ENCODE results near the gene FERMT3.

Gene FERMT3

GRCh38 chr11:64251016-64251752 is 44.7 kb downstream of the FERMT3 start, which contains the start of gene PLCB3:
PLCB3 (plus strand) TSS chr11:64251530; CDS start chr11:64251650, 120 bp downstream.
- peak; percentile 70 for DNase-seq

GRCh38 chr11:64251753-64252002 is 45.2 kb downstream of the FERMT3 start:
- DNase-seq, result peak; percentile 28

DNA sequence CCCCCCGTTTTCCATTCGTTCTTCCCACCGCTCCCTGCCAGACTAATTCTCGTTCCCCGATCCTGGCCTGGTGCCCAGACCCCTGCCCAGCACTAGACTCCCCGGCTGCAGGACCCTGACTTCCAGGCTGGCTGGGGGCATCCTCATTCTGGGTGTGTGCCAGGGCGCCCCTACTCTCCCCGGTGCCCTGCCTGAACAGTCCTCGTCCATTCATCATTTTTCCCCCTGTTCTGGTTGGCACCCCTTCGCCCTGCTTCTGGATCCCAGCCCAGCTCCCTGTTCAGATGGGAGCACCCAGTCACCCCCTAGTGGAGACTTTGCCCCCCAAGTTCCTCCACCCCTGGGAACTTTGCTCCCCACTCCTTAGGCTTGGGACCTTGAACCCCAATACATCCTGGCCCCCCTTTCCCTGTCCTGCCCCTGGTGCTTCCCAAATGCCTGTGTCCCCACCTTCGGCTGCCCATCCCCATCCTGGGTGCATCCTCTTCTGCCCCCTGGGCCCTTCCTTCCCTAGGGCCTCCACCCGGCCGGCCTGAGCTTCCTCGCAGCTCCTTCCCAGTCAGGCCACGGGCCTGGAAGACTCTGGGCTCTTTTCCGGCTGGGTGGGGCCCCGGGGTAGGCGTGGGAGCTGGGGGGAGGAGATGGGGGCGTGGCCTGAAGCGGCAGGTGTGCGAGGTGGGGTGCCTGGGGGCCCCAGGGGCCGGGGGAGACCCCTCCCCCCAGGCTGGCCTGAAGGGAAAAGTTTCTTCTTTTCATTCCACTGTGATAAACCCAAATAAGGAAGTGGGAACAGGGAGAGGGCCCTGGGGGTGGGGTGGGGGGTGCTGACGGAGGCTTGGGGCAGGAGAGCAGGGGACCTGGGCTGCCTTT is 45.7 kb downstream of the FERMT3 start:
- DNase-seq, result peak; percentile 48

DNA sequence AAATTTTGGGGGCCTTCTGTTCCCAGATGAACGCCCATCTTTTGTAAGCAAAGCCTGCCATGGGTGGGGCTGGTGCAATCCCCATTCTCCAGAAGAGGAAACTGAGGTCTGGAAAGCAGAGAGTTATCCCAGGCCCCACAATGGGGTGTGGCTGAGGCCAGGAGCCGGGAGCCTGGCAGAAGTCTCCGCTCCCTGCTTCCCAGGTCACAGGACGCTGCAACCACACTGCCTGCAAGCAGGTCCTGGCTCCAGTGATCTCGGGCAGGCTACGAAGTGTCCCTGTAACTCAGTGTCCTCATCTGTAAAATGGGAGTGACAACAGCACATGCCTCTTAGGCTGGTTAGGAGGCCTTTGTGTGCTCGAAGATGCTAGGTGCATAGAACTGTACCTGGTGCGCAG is 46.5 kb downstream of the FERMT3 start:
- no peak for DNase-seq

GRCh38 chr11:64253481-64253880 is 47.0 kb downstream of the FERMT3 start:
- DNase-seq, result no peak

DNA sequence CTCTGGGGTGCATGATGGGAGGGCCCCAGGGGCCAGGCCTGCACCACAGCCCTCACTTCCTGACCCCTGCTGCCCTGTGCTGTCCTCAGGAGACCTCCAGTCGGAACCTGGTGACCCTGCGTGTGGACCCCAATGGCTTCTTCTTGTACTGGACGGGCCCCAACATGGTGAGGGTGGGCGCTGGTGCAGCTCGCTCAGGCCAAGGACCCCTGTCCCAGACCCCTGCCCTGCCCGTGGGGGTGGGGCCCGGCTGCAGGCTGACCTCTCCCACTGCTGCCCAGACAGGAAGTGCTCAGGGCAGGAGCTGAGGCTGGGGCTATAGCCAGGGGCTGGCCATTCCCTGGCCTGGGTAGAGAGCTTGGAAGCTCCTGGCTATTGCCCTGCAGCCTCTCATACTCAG is 47.8 kb downstream of the FERMT3 start:
- DNase-seq, result no peak

DNA sequence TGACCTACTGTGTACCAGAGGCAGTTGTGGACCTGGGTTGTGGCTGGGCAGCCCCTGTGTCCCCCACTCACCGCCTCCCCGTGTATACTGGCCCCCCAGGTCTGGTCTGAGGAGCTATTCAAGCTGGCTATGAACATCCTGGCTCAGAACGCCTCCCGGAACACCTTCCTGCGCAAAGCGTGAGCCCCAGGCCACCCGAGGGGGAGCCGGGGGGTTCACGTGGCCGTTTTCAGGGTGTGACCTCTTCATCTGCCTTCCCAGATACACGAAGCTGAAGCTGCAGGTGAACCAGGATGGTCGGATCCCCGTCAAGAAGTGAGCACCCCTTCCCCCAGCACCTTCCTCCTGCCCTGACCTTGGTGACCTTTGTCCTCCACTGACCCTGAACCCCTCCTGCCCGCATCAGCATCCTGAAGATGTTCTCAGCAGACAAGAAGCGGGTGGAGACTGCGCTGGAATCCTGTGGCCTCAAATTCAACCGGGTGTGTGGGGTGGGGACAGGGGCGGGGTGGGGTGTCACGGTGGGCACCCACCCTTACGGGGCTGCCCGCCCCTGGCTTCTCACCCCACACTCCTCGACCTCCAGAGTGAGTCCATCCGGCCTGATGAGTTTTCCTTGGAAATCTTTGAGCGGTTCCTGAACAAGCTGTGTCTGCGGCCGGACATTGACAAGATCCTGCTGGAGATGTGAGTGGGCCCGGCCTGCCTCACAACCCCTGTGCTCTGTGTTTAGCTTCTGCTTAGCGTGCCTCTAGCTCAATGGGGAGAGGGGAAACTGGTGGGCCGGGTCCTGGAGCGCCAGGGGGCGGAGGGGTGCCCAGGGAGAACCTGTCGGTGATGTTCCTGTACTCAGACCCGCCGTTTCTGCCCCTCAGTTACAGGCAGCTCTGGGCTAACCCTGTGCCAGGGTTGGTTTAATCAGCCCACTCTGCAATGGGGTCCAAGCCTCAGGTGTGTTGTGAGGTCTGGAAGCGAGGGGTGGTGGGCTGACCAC is 48.9 kb downstream of the FERMT3 start:
- no peak for DNase-seq

DNA sequence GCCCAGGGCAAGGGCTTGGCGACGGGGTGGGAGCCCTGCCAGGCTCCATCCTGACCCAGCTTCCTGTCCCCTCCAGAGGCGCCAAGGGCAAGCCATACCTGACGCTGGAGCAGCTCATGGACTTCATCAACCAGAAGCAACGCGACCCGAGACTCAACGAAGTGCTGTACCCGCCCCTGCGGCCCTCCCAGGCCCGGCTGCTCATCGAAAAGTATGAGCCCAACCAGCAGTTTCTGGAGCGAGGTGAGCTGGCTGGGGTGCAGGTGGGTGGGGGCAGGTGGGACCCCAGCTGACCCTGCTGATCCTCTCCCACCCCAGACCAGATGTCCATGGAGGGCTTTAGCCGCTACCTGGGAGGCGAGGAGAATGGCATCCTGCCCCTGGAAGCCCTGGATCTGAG is 49.8 kb downstream of the FERMT3 start:
- no peak for DNase-seq

DNA sequence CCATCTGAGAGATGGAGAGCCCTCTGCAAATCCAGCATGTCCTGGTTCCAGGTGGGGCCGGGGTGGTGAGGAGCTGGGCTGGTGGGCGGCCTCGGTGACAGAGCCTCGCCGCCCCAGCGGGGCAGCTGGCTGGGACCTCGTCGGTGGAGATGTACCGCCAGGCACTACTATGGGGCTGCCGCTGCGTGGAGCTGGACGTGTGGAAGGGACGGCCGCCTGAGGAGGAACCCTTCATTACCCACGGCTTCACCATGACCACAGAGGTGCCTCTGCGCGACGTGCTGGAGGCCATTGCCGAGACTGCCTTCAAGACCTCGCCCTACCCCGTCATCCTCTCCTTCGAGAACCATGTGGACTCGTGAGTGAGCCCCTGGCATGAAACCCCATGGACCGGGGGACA is 51.8 kb downstream of the FERMT3 start:
- no peak for DNase-seq

DNA sequence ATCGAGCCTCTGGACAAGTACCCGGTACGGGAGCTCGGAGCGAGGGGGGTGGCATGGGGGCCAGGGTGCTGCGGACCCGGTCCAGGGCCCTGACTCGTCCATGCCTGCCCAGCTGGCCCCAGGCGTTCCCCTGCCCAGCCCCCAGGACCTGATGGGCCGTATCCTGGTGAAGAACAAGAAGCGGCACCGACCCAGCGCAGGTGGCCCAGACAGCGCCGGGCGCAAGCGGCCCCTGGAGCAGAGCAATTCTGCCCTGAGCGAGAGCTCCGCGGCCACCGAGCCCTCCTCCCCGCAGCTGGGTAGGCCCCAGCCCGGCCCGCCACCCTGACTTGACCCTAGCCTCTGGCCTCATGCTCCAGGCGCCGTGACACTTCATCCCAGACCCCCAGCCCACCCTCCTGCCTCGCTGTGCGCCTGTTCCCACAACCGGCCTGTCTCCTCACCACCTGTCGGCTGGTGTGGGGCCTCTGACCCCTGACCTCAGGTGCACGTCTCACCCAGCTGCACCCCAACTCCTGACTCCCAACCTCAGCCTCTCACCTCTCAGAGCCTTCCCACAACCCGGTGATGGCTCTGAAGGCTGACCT is 52.5 kb downstream of the FERMT3 start:
- no peak for DNase-seq

DNA sequence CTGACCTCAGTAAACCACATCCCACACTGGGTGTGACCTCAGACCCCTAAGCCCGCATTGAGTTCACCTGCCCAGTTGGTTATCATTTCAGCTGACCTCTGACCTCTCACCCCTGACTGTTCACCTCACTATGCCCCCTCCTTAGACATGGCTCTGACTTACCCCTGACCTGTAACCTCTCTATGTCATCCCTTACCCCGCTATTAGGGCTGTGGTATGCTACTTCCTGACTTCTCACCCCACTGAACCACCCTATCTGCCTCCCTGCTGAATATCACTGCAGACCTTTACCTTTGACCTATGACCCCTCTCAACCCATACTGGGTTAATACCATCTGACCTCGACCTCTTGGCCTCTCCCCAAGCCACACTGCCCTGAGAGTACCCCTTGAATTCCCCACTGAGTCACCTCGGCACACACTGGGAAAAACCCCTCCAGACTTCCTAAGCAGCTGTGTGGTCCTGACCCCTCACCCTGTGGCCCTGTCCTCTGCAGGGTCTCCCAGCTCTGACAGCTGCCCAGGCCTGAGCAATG is 53.1 kb downstream of the FERMT3 start:
- DNase-seq, result no peak

DNA sequence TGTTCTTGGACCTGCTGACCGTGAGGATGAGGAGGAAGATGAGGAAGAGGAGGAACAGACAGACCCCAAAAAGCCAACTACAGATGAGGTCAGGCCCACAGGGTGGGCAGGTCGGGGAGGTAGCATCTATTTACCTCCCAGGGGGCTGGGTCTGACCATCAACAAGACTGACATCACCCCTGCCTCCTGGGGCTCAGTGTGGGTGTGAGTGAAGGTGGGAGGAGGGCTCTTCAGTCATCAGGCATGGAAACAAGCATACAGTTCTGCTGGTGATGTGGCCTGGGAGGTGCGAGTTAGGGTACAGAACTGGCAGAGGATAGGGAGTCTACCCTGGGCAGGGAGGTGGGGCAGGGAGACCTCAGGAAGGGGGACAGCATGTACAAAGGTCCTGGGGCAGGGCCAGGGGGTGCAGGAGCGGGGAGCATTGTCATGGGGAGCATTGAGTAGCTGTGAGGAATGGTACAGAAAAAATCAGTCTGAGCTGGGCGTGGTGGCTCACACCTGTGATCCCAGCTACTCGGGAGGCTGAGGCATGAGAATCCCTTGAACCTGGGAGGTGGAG is 53.7 kb downstream of the FERMT3 start:
- DNase-seq, result no peak

GRCh38 chr11:64261556-64262080 is 55.1 kb downstream of the FERMT3 start:
- DNase-seq, result no peak

DNA sequence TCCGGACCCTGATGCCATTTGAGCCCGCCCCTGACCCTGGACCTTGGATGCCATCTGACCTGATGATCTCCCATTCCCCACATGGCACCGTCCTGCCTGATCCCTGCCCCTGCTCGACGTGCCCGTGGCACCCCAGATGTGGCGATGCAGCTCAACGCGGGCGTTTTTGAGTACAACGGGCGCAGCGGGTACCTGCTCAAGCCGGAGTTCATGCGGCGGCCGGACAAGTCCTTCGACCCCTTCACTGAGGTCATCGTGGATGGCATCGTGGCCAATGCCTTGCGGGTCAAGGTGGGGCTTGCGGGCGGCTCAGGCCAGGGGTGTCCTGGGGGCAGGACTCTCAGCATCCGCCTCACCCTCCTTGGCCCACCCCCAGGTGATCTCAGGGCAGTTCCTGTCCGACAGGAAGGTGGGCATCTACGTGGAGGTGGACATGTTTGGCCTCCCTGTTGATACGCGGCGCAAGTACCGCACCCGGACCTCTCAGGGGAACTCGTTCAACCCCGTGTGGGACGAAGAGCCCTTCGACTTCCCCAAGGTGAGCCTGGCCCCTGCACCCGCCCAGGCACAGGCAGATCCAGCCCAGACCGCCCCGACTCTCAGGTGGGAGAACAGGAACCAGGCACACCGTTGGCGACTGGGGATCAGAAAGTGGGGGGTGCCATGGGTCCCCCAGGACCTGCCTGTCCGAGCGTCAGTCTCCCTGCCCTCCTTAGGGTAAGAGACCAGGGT is 55.9 kb downstream of the FERMT3 start:
- DNase-seq, result no peak

DNA sequence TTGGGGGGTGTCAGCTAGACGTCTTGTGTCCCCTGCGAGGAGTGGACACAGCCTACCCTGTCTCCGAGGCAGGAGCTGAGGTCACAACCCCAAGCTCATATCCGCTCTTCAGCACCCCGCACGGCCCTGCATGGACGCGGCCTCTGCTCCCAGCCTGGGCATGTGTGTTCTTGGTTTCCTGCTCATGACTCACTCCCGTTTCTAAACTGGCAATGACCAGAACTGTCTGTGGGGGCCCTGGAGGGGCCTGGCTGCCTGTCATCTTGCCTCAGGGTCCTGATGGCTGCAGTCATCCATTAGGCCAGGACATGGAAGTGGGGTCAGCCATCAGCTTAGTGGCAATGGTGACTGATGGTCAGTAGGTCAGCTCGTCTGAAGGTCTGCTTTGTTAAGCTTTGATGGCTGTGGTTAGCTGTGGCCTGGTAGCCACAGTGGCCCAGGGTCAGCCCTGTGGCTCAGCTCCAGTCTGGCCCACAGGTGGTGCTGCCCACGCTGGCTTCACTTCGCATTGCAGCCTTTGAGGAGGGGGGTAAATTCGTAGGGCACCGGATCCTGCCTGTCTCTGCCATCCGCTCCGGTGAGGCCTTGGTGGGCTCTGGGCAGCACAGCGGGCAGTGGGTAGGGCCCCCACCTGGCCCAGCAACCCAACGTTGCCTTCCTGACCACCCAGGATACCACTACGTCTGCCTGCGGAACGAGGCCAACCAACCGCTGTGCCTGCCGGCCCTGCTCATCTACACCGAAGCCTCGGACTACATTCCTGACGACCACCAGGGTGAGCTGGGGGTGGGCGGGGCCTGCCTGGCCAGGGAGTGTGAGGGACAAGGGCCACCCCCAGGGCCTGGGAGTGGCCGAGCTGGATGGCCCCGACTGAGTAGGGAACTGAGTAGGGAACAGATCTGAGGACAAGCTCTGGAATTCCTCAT is 56.8 kb downstream of the FERMT3 start:
- no peak for DNase-seq

DNA sequence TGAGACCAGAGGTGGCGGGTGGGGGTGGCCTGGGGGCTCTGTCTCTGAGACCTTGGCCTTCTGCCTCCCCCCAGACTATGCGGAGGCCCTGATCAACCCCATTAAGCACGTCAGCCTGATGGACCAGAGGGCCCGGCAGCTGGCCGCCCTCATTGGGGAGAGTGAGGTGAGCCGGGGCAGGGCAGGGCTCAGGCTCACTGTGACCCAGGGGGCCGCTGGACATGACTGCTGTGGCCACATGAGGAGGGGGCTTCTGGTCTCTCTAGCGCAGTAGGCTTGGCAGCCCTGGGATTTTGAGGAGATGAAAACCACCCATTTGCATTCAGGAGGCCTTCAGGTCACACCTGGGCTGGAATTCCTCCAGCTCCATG is 57.4 kb downstream of the FERMT3 start:
- DNase-seq, result no peak

- DNase-seq, result no peak
Measured at GRCh38 chr11:64264371-64264852, 57.9 kb downstream of the FERMT3 start.

GRCh38 chr11:64265176-64266160 is 58.9 kb downstream of the FERMT3 start:
- DNase-seq, result no peak

DNA sequence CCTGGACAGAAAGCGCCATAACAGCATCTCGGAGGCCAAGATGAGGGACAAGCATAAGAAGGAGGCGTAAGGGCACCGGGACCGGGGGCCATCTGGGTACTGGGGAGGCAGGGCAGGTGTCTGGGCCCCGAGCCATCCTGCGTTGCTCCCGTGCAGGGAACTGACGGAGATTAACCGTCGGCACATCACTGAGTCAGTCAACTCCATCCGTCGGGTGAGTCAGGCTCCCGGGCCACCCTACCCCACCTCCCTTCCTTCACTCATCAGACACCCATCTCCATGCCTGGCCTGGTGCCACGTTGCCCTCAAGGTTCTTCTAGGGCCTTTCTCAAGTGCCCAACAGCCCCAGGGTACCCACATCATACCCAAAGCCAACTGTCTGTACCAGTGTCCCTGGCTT is 59.8 kb downstream of the FERMT3 start:
- no peak for DNase-seq

Measured in activated CD4-positive, alpha-beta T cell treated with anti-CD3 and anti-CD28 coated beads for 48 hours (primary cell).